Upper lobe of right lung (tissue), 1 donor: Measurements from ENCODE around the gene KRTAP12-1. TPM values are rescaled to one million over a fixed set of nuclear protein-coding genes. Genes with fewer than 3 reads are reported as not detected.
A peak's percentile ranks its signal among the peaks of the same experiment; 100 is the strongest.
"Not testable (repeated sequence)": the region's sequence is repeated elsewhere in the genome, so short reads cannot be mapped to it uniquely, and the experiment has no call there.

Source experiments
- ATAC-seq: fragments of 200-7000 bp; cut with Tn5 transposase; one replicate; pipeline ENCODE4 v1.9.1; 2020; ENCODE audit warnings: mild to moderate bottlenecking, moderate library complexity
- DNase-seq: peaks from one replicate; pipeline ENCODE4 v3.0.0-alpha.2; 2020
- H3K27ac ChIP-seq: fragments of 200-600 bp; one replicate; pipeline ENCODE4 v1.8.0; 2022
- H3K27me3 ChIP-seq: fragments of 200-600 bp; one replicate; pipeline ENCODE4 v1.8.0; 2022; ENCODE audit warnings: mild to moderate bottlenecking
- H3K36me3 ChIP-seq: fragments of 200-600 bp; one replicate; pipeline ENCODE4 v1.8.0; 2022
- H3K4me1 ChIP-seq: fragments of 200-600 bp; one replicate; pipeline ENCODE4 v1.8.0; 2022
- H3K4me3 ChIP-seq: fragments of 200-600 bp; one replicate; pipeline ENCODE4 v1.8.0; 2022; ENCODE audit warnings: mild to moderate bottlenecking
- H3K9me3 ChIP-seq: fragments of 200-600 bp; one replicate; pipeline ENCODE4 v1.8.0; 2022
- CTCF ChIP-seq: fragments of 200-600 bp; IDR thresholded peaks from one replicate; pipeline ENCODE4 v1.8.0; 2022; ENCODE audit warnings: antibody characterized with exemption
- intact Hi-C: fragments of 100-400 bp; cut with DNase I; formaldehyde crosslinking; loops from one replicate; pipeline ENCODE4 v1.11.0; 2022
- total RNA-seq: library from RNA; stranded (reverse); fragmentation: NEBNext Ultra II Directional; extraction: Animal tissue kit (Norgen Biotek cat#: 25700); gene quantifications from one replicate; pipeline ENCODE4 v1.2.1, GENCODE V29; 2021
- donor health status: DM: no; HTN: yes; CAD: no; lungs with severe emphysema.

Gene KRTAP12-1
- total RNA-seq, 1 donor from 2014 or later, result not detected

DNA sequence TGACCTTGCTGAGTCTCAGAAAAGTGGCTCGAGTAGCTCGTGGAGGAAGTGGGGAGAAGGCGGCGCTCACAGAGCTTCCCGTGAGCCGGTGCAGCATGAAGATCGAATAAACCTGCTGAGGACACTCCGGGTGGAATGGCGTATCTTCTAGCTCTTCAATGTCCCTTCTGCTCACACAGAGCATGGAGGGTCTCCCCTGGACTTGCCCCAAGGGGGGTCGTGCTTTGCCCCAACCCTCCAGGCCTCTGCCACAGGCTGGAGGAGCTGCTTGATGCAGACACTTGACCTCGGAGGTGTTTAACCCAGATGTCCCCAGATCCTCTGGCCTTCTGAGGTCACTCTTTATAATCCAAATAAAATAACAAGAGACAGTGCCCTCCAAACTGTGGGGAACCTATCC, 12.8 kb upstream of the KRTAP12-1 start:
- TF ChIP-seq CTCF, result no peak
- H3K27ac ChIP-seq, result no peak overlapping the region
- no peaks in the 10 kb centered on the region for H3K36me3 ChIP-seq
- intact Hi-C loops, result no loop called here
- H3K4me3 ChIP-seq, result no peak overlapping the region
- DNase-seq (peak; percentile 48), ATAC-seq (no peak)
- H3K9me3 ChIP-seq, result peaks cover 9% of the 10 kb centered on the region
- peaks cover 19% of the 10 kb centered on the region for H3K27me3 ChIP-seq
- H3K4me1 ChIP-seq, result no peaks in the 10 kb centered on the region

DNA sequence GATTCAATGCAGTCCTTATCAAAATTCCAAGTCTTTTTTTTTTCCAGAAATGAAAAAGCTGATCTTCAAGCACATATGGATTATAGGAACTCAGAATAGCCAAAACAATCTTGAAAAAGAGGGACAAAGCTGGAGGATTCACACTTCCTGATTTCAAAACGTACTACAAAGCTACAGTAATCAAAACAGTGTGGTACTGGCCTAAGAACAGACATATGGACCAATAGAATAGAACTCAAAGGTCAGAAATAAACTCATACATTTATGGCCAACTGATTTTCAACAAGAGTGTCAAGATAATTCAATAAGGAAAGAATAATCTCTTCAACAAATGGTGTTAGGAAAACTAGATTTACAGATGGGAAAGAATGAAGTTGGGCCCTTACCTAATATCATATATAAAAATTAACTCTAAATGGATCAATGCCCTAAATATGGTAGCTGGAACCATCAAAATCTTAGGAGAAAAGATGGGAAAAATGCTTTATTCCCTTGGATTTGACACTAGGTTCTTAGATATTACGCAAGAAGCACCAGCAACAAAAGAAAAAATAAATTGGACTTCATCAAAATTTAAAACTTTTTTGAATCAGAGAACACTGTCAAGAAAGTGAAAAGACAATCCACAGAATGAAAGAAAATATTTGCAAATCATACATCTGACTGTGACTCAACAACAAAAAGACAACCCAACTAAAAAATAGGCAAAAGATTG, 11.0 kb upstream of the KRTAP12-1 start:
- Histone ChIP-seq H3K36me3 (no peaks in the 10 kb centered on the region), H3K27ac (no peak overlapping the region), H3K27me3 (peaks cover 2% of the 10 kb centered on the region), H3K9me3 (peaks cover 9% of the 10 kb centered on the region), H3K4me1 (no peaks in the 10 kb centered on the region), H3K4me3 (no peak overlapping the region)
- intact Hi-C loops, result no loop called here
- DNase-seq (no peak), ATAC-seq (no peak)
- no peak for TF ChIP-seq CTCF

DNA sequence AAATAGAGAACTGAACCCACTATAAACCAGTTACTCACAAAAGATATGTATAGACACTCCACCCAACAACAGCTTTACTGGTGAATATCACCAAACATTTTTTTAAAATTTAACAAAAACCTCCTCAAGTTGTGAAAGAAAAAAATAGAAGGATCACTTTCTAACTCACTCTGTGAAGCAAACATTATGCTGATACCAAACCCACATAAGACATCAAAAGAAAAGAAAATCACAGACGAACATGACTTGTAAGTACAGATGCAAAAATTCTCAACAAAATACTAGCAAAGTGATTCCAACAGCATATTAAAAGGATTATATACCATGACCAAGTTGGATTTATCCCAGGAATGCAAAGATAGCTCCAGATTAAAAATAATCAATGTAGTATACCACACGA, 9.7 kb upstream of the KRTAP12-1 start:
- TF ChIP-seq CTCF, result no peak
- Histone ChIP-seq H3K9me3 (peaks cover 9% of the 10 kb centered on the region), H3K4me3 (no peak overlapping the region), H3K27ac (no peak overlapping the region), H3K36me3 (no peaks in the 10 kb centered on the region), H3K27me3 (no peaks in the 10 kb centered on the region), H3K4me1 (no peaks in the 10 kb centered on the region)
- no peak for DNase-seq
- no peak for ATAC-seq
- intact Hi-C loops, result no loop called here

DNA sequence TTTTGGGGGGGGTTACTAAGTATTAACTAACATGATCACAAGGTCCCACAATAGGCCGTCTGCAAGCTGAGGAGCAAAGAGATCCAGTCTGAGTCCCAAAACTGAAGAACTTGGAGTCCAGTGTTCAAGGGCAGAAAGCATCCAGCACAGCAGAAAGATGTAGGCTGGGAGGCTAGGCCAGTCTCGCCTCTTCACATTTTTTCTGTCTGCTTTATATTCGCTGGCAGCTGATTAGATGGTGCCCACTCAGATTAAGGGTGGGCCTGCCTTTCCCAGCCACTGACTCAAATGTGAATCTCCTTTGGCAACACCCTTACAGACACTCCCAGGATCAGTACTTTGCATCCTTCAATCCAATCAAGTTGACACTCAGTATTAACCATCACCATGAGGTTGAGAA, 7.8 kb upstream of the KRTAP12-1 start:
- H3K4me3 ChIP-seq, H3K9me3 ChIP-seq, H3K4me1 ChIP-seq, ATAC-seq, H3K27ac ChIP-seq, H3K36me3 ChIP-seq, H3K27me3 ChIP-seq, DNase-seq, intact Hi-C loops: not testable (repeated sequence)

DNA sequence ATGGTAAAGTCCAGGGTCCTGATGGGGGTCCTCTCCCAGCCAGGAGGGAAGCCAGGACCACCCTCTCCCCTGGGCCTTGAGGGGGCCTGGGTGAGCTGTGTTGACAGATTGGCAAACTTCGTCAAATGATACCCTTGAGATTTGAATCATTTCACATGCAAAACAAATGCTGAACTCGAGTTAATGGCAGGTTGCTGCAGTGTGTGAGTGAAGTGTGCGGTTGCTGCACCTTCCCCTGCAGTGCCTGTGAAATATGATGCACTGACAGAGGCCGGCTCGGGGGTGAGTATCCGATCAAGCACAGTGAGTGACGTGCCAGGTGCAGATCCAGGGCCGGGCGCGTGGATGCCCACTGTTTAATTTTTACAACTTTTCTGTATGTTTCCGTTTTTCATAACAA, 5.7 kb upstream of the KRTAP12-1 start:
- TF ChIP-seq CTCF, result no peak
- Histone ChIP-seq H3K9me3 (peaks cover 6% of the 10 kb centered on the region), H3K27me3 (no peaks in the 10 kb centered on the region), H3K4me1 (no peaks in the 10 kb centered on the region), H3K36me3 (no peaks in the 10 kb centered on the region), H3K27ac (no peak overlapping the region), H3K4me3 (no peak overlapping the region)
- intact Hi-C loops, result no loop called here
- DNase-seq (no peak), ATAC-seq (no peak)

DNA sequence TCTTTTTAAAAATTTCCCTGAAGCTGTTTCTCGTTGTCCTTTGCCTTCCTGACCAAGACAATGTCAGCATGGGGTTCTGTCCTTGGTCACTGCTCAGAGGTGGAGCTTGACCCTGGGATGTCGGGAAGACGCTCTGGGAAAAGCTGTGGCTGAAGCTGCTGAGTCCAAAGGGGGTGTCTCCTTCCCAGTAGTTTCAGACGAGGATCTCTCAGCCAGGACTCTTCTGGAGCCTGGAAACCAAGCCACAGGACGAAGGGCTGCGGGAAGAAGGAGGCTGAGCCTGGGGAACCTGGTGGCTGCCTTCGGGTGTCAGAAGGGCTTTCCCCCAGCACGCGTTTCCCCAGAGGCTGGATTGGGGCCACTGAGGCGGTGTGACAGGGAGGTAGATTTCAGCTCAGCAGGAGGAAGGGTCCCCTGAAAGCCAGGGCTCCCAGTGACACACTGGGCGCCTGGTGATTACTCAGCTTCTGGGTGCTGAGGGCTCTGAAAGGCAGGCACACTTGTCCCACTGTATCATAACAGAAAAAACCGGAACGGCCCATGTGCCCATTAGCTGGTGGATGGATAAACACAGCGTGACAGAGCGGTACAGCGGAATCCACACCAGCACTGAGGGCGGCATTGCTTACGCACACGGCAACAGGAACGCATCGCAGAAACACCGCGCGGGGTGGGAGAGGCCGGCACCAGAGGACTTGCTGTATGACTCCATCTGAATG, 5.0 kb upstream of the KRTAP12-1 start:
- Histone ChIP-seq H3K27ac (no peak overlapping the region), H3K4me1 (no peaks in the 10 kb centered on the region), H3K4me3 (no peak overlapping the region), H3K36me3 (no peaks in the 10 kb centered on the region), H3K27me3 (no peaks in the 10 kb centered on the region), H3K9me3 (no peaks in the 10 kb centered on the region)
- intact Hi-C loops, result no loop called here
- ATAC-seq (no peak), DNase-seq (peak; percentile 52)
- no peak for TF ChIP-seq CTCF
